K562 (cell line): ENCODE results near the gene PIGB. TPM values are rescaled to one million over a fixed set of nuclear protein-coding genes. Genes with fewer than 3 reads are reported as not detected.

ENCODE experiments used
- AFF1 ChIP-seq, 2 experiments: fragments of 450-650 bp; IDR thresholded peaks; 2 replicates each; pipeline ENCODE4 v1.6.1; 2018; ENCODE audit warnings: mild to moderate bottlenecking in 2 of 2, low read depth in 1 of 2; ENCODE audit not compliant: partially characterized antibody in 2 of 2
- C11orf30 ChIP-seq: fragments of 450-650 bp; IDR thresholded peaks from 2 replicates; pipeline ENCODE4 v1.6.1; 2016; ENCODE audit warnings: low read depth, mild to moderate bottlenecking
- CHCHD3 ChIP-seq: fragments of 250-450 bp; sonication (Bioruptor Pico); IDR thresholded peaks from 2 replicates; pipeline ENCODE4 v2.1.2; 2022; ENCODE audit warnings: mild to moderate bottlenecking
- COPS2 ChIP-seq: fragments of 450-650 bp; conservative IDR thresholded peaks from 2 replicates; pipeline ENCODE4 v1.6.1; 2016; ENCODE audit warnings: mild to moderate bottlenecking, moderate library complexity
- CREB3L1 ChIP-seq: fragments of 450-650 bp; IDR thresholded peaks from 2 replicates; pipeline ENCODE4 v1.6.1; 2014; ENCODE audit warnings: low read depth, mild to moderate bottlenecking, moderate library complexity, borderline replicate concordance
- FOSL1 ChIP-seq: fragments of 200-800 bp; sonication (Bioruptor generic); conservative IDR thresholded peaks from 2 replicates; pipeline ENCODE4 v1.6.1; 2016; ENCODE audit warnings: missing genetic modification characterization, missing compliant biosample characterization
- HDAC8 ChIP-seq: fragments of 450-650 bp; IDR thresholded peaks from 2 replicates; pipeline ENCODE4 v1.6.1; 2016; ENCODE audit warnings: mild to moderate bottlenecking, missing genetic modification characterization, moderate library complexity, missing compliant biosample characterization
- HNRNPUL1 ChIP-seq: fragments of 200-400 bp; formaldehyde crosslinking; IDR thresholded peaks from 2 replicates; pipeline ENCODE4 v1.6.1; 2017; ENCODE audit warnings: low read length
- KLF16 ChIP-seq: IDR thresholded peaks from 2 replicates; pipeline ENCODE4 v1.6.1; 2016; ENCODE audit warnings: antibody characterized with exemption
- MAZ ChIP-seq, 2 experiments: fragments of 450-650 bp in 1 of 2; sonication (generic) in 1 of 2; formaldehyde crosslinking; IDR thresholded peaks in 1 of 2; conservative IDR thresholded peaks in 1 of 2; 2 replicates each; pipeline versions ENCODE4 v1.4.0 to v1.5.0; 2020; ENCODE audit warnings: mild to moderate bottlenecking in 1 of 2, missing genetic modification reagents in 1 of 2
- MEF2A ChIP-seq: IDR thresholded peaks from 2 replicates; pipeline ENCODE4 v1.6.1; 2011; ENCODE audit warnings: low read depth, mild to moderate bottlenecking, low read length, moderate library complexity; ENCODE audit not compliant: control insufficient read depth
- MTA1 ChIP-seq: fragments of 450-650 bp; IDR thresholded peaks from 2 replicates; pipeline ENCODE4 v1.6.1; 2017; ENCODE audit warnings: borderline replicate concordance
- NCOA1 ChIP-seq: fragments of 450-650 bp; IDR thresholded peaks from 2 replicates; pipeline ENCODE4 v1.6.1; 2016; ENCODE audit warnings: low read depth
- NCOR1 ChIP-seq: fragments of 450-650 bp; IDR thresholded peaks from 2 replicates; pipeline ENCODE4 v1.6.1; 2016; ENCODE audit warnings: mild to moderate bottlenecking, moderate library complexity
- NFIC ChIP-seq: fragments of 450-650 bp; IDR thresholded peaks from 2 replicates; pipeline ENCODE4 v1.6.1; 2017; ENCODE audit warnings: mild to moderate bottlenecking, inconsistent platforms
- PHB ChIP-seq: fragments of 250-450 bp; sonication (Bioruptor Pico); IDR thresholded peaks from 2 replicates; pipeline ENCODE4 v1.5.0; 2021
- POLR2AphosphoS2 ChIP-seq: IDR thresholded peaks from 2 replicates; pipeline ENCODE4 v1.6.1; 2012; ENCODE audit warnings: low read length, improper control_type of control experiment
- SRSF1 ChIP-seq: fragments of 200-400 bp; formaldehyde crosslinking; IDR thresholded peaks from 2 replicates; pipeline ENCODE4 v1.6.1; 2017; ENCODE audit warnings: mild to moderate bottlenecking, low read depth, low read length, moderate library complexity
- polyA plus RNA-seq, 8 experiments: library from polyadenylated mRNA; depleted of rRNA in 4 of 8; stranded (reverse) in 5 of 8; unstranded in 3 of 8; fragments of >200 nt; fragmentation: Nextera tagmentation in 2 of 8; fragmentation: Illumina TruSeq in 1 of 8; extraction: Ambion mirVana in 2 of 8; extraction: Trizol in 1 of 8; gene quantifications; 2 replicates each; pipeline versions ENCODE4 v1.2.1 to v1.2.3, GENCODE V29; 2011 to 2014; ENCODE audit warnings: inconsistent platforms in 1 of 8, missing spikeins in 1 of 8
- total RNA-seq, 7 experiments: library from RNA; depleted of rRNA in 6 of 7; stranded (reverse); fragments of >200 nt in 6 of 7; fragmentation: Illumina TruSeq in 2 of 7; extraction: Trizol in 2 of 7; gene quantifications; 2 replicates each; pipeline versions ENCODE4 v1.2.1 to v1.2.3, GENCODE V29; 2011 to 2021; ENCODE audit warnings: low replicate concordance in 1 of 7
- TF ChIP-seq, protein P1 (sequence below): IDR thresholded peaks from 2 replicates; pipeline ENCODE4 v1.6.1; 2012; ENCODE audit warnings: low read depth, low read length, improper control_type of control experiment, borderline replicate concordance
- TF ChIP-seq, protein P2 (sequence below), 2 experiments: fragments of 450-650 bp in 1 of 2; sonication (generic) in 1 of 2; formaldehyde crosslinking in 1 of 2; IDR thresholded peaks in 1 of 2; conservative IDR thresholded peaks in 1 of 2; 2 replicates each; pipeline versions ENCODE4 v1.6.1 to v1.8.1; 2016 to 2023; ENCODE audit warnings: mild to moderate bottlenecking in 2 of 2, moderate library complexity in 2 of 2, inconsistent platforms in 1 of 2, missing genetic modification reagents in 1 of 2

The PIGB gene
- total and polyA plus RNA-seq, 9 of the 15 experiments (the other 6 are each of a cell fraction or from before 2014, with no cell fraction given): 9.9 to 32.3 (median 18.2) TPM

- TF ChIP-seq, protein P1, sequence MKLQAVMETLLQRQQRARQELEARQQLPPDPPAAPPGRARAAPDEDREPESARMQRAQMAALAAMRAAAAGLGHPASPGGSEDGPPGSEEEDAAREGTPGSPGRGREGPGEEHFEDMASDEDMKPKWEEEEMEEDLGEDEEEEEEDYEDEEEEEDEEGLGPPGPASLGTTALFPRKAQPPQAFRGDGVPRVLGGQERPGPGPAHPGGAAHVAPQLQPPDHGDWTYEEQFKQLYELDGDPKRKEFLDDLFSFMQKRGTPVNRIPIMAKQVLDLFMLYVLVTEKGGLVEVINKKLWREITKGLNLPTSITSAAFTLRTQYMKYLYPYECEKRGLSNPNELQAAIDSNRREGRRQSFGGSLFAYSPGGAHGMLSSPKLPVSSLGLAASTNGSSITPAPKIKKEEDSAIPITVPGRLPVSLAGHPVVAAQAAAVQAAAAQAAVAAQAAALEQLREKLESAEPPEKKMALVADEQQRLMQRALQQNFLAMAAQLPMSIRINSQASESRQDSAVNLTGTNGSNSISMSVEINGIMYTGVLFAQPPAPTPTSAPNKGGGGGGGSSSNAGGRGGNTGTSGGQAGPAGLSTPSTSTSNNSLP: peak; percentile 93; the same call in 1 of the 2 replicates
- TF ChIP-seq NCOA1 (peak; percentile 58; the same call in 1 of the 2 replicates), POLR2AphosphoS2 (no peak), PHB (CRISPR knock-in tag) (no peak), CREB3L1 (no peak), KLF16 (peak; percentile 69), MTA1 (peak; percentile 71), HDAC8 (0 out of 2 replicates have a peak, but pooled peaks have one; percentile 18), HNRNPUL1 (no peak), MAZ (CRISPR knock-in tag; conservative IDR thresholded peaks at IDR 0.05 in 1 of 2, IDR thresholded peaks at IDR 0.05 in 1 of 2) (0 out of 4 replicates have a peak, but pooled peaks have one; percentile 4 to 31), COPS2 (no peak), MEF2A (peak; percentile 67; the same call in 1 of the 2 replicates), C11orf30 (peak; percentile 88), SRSF1 (no peak), FOSL1 (peak; percentile 99), AFF1 (IDR thresholded peaks at IDR 0.05; ENCODE audit: low read depth in 1 of 2, partially characterized antibody in 2 of 2) (peak in 1 of 2 experiments; percentile 54), NCOR1 (peak; percentile 83), CHCHD3 (no peak), NFIC (peak; percentile 58; the same call in 1 of the 2 replicates)
- TF ChIP-seq, protein P2, sequence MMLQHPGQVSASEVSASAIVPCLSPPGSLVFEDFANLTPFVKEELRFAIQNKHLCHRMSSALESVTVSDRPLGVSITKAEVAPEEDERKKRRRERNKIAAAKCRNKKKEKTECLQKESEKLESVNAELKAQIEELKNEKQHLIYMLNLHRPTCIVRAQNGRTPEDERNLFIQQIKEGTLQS (IDR thresholded peaks at IDR 0.05): peak; percentile 99
- TF ChIP-seq, protein P2 (CRISPR knock-in tag; conservative IDR thresholded peaks at IDR 0.05): peak; percentile 84; the same call in 1 of the 2 replicates
Observed at GRCh38 chr15:55279746-55280351, 39.2 kb upstream of the PIGB start (continued).
